ENCODE results near the gene NSDHL. TPM values are rescaled to one million over a fixed set of nuclear protein-coding genes. Genes with fewer than 3 reads are reported as not detected.

Gene NSDHL
- total and polyA plus RNA-seq, 2 of the 4 experiments (the other 2 are of a cell fraction) = 22.8 to 26.0 TPM

DNA sequence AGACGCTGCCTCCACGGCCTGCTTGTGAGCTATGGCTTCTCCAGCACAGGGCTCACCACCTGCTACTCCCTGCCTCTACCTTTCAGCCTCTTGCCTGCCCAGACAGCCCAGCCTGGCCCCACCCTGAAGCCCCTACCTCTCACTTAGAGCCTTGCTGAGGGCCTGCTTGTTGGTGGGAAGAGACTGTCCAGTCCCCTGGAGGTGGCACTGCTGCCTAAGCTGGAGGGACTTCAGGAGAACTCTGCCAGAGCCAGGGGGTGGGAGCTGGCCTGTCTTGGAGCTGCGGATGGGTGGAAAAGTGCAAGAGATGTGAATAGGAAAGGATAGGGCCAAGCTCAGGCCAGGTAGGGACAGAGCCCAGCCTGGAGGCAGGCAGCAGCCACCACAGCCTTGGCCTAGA, 64.3 kb downstream of the NSDHL start:
- H3K27ac ChIP-seq (ENCODE audit: insufficient read depth, low read length) = no peak overlapping the region
- H3K14ac ChIP-seq (replicated peaks; ENCODE audit: low read depth, low read length) = no peak overlapping the region
- H3K4me2 ChIP-seq (ENCODE audit: low read depth, low read length) = no peak overlapping the region
- no peak overlapping the region for H3K23ac ChIP-seq (ENCODE audit: low read depth, low read length)
- H4K5ac ChIP-seq (ENCODE audit: low read depth, low read length) = no peak overlapping the region
- no peak overlapping the region for H2AK9ac ChIP-seq (replicated peaks; ENCODE audit: low read depth, low read length, poor library complexity)
- no CpG with 5 or more reads among the region's 3 CpGs for WGBS, 2 experiments (ENCODE audit: extremely low coverage in 2 of 2, insufficient read length in 1 of 2)
- DNase-seq = no peak
- H3K27me3 ChIP-seq (ENCODE audit: control insufficient read depth, insufficient read depth, low read length) = peaks cover 14% of the 10 kb centered on the region
- TF ChIP-seq RFX5 (IDR thresholded peaks at IDR 0.05; ENCODE audit: low read depth, low read length) = no peak
- TF ChIP-seq NFE2L2 (IDR thresholded peaks at IDR 0.05; ENCODE audit: low read depth, low read length) = no peak
- no peak for TF ChIP-seq BHLHE40 (IDR thresholded peaks at IDR 0.05; ENCODE audit: low read depth, low read length)
- in situ Hi-C loops (cut with MboI; ENCODE audit: low sequenced_read_pairs) (no loop called here), intact Hi-C loops (cut with micrococcal nuclease) (no loop called here), dilution Hi-C loops (cut with HindIII; ENCODE audit: low sequenced_read_pairs, unreplicated experiment) (no loop called here)
- BruUV-seq (replicated peaks) = no TSS peak
- H3K4ac ChIP-seq (ENCODE audit: low read depth, low read length) = no peak overlapping the region
- H3K18ac ChIP-seq (ENCODE audit: low read depth, low read length) = no peak overlapping the region
- no peaks in the 10 kb centered on the region for H3K4me1 ChIP-seq (ENCODE audit: control insufficient read depth, insufficient read depth, low read length)
- H2BK20ac ChIP-seq (ENCODE audit: low read depth, low read length) = no peak overlapping the region
- H3K9ac ChIP-seq (ENCODE audit: low read depth, low read length) = no peak overlapping the region
- ChIA-PET CTCF (no interaction called here), POLR2A (ENCODE audit: unreplicated experiment) (no interaction called here)
- H2AFZ ChIP-seq (replicated peaks; ENCODE audit: low read length, poor library complexity) = peak overlapping the region; percentile 43
- H4K8ac ChIP-seq (ENCODE audit: low read depth in 2 of 2, low read length in 2 of 2) = no peak overlapping the region
- H3K56ac ChIP-seq (ENCODE audit: extremely low read depth, insufficient read depth, low read length) = no peak overlapping the region
- no peak overlapping the region for H2BK120ac ChIP-seq (ENCODE audit: low read depth, low read length)
- H3K9me3 ChIP-seq (ENCODE audit: control insufficient read depth, insufficient read depth, low read length) = peaks cover 1% of the 10 kb centered on the region; the same call in 1 of the 2 replicates
- H3K9me1 ChIP-seq (ENCODE audit: insufficient read depth, low read length) = no peaks in the 10 kb centered on the region
- H2BK15ac ChIP-seq (ENCODE audit: low read depth, low read length) = no peak overlapping the region
- no peak for ATAC-seq (ENCODE audit: low read depth)
- no peaks in the 10 kb centered on the region for H3K36me3 ChIP-seq (ENCODE audit: control insufficient read depth, insufficient read depth, low read length)
- H4K20me1 ChIP-seq (ENCODE audit: insufficient read depth, low read length) = no peaks in the 10 kb centered on the region
- no peak overlapping the region for H3K4me3 ChIP-seq (ENCODE audit: insufficient read depth, low read depth, low read length)
- no peak overlapping the region for H4K91ac ChIP-seq (ENCODE audit: insufficient read depth, low read depth, low read length)
- no peak overlapping the region for H2BK5ac ChIP-seq (ENCODE audit: low read depth, low read length, poor library complexity, severe bottlenecking)
- no peaks in the 10 kb centered on the region for H3K79me1 ChIP-seq (ENCODE audit: low read depth in 1 of 2, low read length in 2 of 2)
- no peak overlapping the region for H2AK5ac ChIP-seq (ENCODE audit: low read depth, low read length)
